Camera-type eye (tissue), 1 donor: ENCODE data around the gene DLX2. TPM values are rescaled to one million over a fixed set of nuclear protein-coding genes. Genes with fewer than 3 reads are reported as not detected.

ENCODE experiments used
- total RNA-seq: library from RNA; depleted of rRNA; stranded (reverse); fragments of >200 nt; gene quantifications from one replicate; pipeline ENCODE4 v1.2.3, GENCODE V29; 2014

DLX2 gene
- 0.44 TPM for total RNA-seq

GRCh38 chr2:172102391-172103359 is at the start of gene DLX2:
TSS of gene DLX2 (minus strand) at chr2:172102900. CDS start at chr2:172102538, 362 bp downstream.

GRCh38 chr2:172085460-172086159 is 17.1 kb downstream of the DLX2 start, which contains the start of gene DLX1:
TSS of gene DLX1 (plus strand) at chr2:172085507. CDS start at chr2:172085678, 171 bp downstream.

Other genes with a start within 250 kb of the DLX2 start
- gene SLC25A12, start 208.7 kb downstream of the DLX2 start, total RNA-seq, result 47.6 TPM
- gene HAT1, start 180.4 kb downstream of the DLX2 start, total RNA-seq, result 63.2 TPM
- gene METAP1D, start 102.9 kb downstream of the DLX2 start, total RNA-seq, result 23.1 TPM
- gene DLX1, start 17.4 kb downstream of the DLX2 start, total RNA-seq, result 0.88 TPM